PC-3 (cell line): ENCODE measurements around the gene ZNF541. TPM values are rescaled to one million over a fixed set of nuclear protein-coding genes. Genes with fewer than 3 reads are reported as not detected.

ENCODE experiments used
- ATAC-seq: fragments of 200-7000 bp; cut with Tn5 transposase; 2 replicates; pipeline ENCODE4 v1.9.1; 2020; ENCODE audit warnings: mild to moderate bottlenecking, moderate library complexity
- BruUV-seq: library from RNA; stranded (reverse); fragments of 400-500 nt; replicated peaks from 2 replicates; lab custom pipeline; 2021; lab: Mats Ljungman, UMichigan
- CTCF ChIA-PET: fragments of 300-600 bp; sonication (Branson Sonifier 250); formaldehyde crosslinking; loops from one replicate; lab custom pipeline; 2022; ENCODE audit warnings: antibody characterized with exemption; lab: Charles Lee
- POLR2A ChIA-PET: fragments of 300-600 bp; sonication (Branson Sonifier 250); formaldehyde crosslinking; loops from one replicate; lab custom pipeline; 2022; ENCODE audit warnings: antibody characterized with exemption; ENCODE audit not compliant: unreplicated experiment; lab: Charles Lee
- DNase-seq: peaks from one replicate; pipeline ENCODE4 v3.0.0-alpha.2; 2015
- H2AFZ ChIP-seq: fragments of 300-600 bp; sonication (generic); 2 replicates; pipeline ENCODE4 v1.6.0; 2016; ENCODE audit warnings: antibody characterized with exemption, low read length
- H3F3A ChIP-seq: fragments of 300-600 bp; sonication (generic); one replicate; pipeline ENCODE4 v1.6.0; 2017; ENCODE audit warnings: antibody characterized with exemption, low read length, control low read depth, mild to moderate bottlenecking; ENCODE audit not compliant: unreplicated experiment
- H3K27ac ChIP-seq: fragments of 300-600 bp; sonication (generic); 2 replicates; pipeline ENCODE4 v1.5.1; 2016; ENCODE audit warnings: mild to moderate bottlenecking, low read length
- H3K27me3 ChIP-seq: fragments of 300-600 bp; sonication (generic); 2 replicates; pipeline ENCODE4 v1.6.1; 2016; ENCODE audit warnings: low read length, mixed read lengths
- H3K36me3 ChIP-seq: fragments of 300-600 bp; sonication (generic); 2 replicates; pipeline ENCODE4 v1.6.1; 2016; ENCODE audit warnings: low read depth, mixed run types, low read length, mixed read lengths
- H3K4me1 ChIP-seq: fragments of 300-600 bp; sonication (generic); 2 replicates; pipeline ENCODE4 v1.5.1; 2016; ENCODE audit warnings: low read length; ENCODE audit not compliant: insufficient read depth
- H3K4me2 ChIP-seq: fragments of 300-600 bp; sonication (generic); 2 replicates; pipeline ENCODE4 v1.6.0; 2016; ENCODE audit warnings: low read length
- H3K4me3 ChIP-seq: fragments of 300-600 bp; sonication (generic); 2 replicates; pipeline ENCODE4 v1.5.1; 2016; ENCODE audit warnings: mild to moderate bottlenecking, low read length, mixed read lengths
- H3K79me2 ChIP-seq: fragments of 300-600 bp; sonication (generic); 2 replicates; pipeline ENCODE4 v1.6.1; 2017; ENCODE audit warnings: low read length, mixed read lengths
- H3K9ac ChIP-seq: fragments of 300-600 bp; sonication (generic); 2 replicates; pipeline ENCODE4 v1.6.0; 2016; ENCODE audit warnings: mild to moderate bottlenecking, low read length
- H3K9me2 ChIP-seq: fragments of 300-600 bp; sonication (generic); replicated peaks from 2 replicates; pipeline ENCODE4 v1.6.1; 2016; ENCODE audit warnings: mixed run types, low read length, mixed read lengths
- H3K9me3 ChIP-seq: fragments of 300-600 bp; sonication (generic); 2 replicates; pipeline ENCODE4 v1.6.1; 2016; ENCODE audit warnings: low read length, mixed read lengths
- H4K20me1 ChIP-seq: fragments of 300-600 bp; sonication (generic); 2 replicates; pipeline ENCODE4 v1.6.1; 2016; ENCODE audit warnings: low read length, mixed read lengths
- EZH2 ChIP-seq: fragments of 300-600 bp; sonication (generic); IDR thresholded peaks from one replicate; pipeline ENCODE4 v1.6.1; 2017; ENCODE audit warnings: antibody characterized with exemption, mild to moderate bottlenecking, low read length; ENCODE audit not compliant: unreplicated experiment
- EZH2phosphoT487 ChIP-seq: fragments of 300-600 bp; sonication (generic); IDR thresholded peaks from 2 replicates; pipeline ENCODE4 v1.6.1; 2018; ENCODE audit warnings: mild to moderate bottlenecking, antibody characterized with exemption, low read length, borderline replicate concordance
- intact Hi-C: fragments of 100-400 bp; cut with micrococcal nuclease; formaldehyde crosslinking; loops from 2 replicates; pipeline ENCODE4 v1.9.0; 2023
- total RNA-seq: library from RNA; depleted of rRNA; stranded (reverse); fragments of >200 nt; gene quantifications from 2 replicates; pipeline ENCODE4 v1.2.3, GENCODE V29; 2014
- TF ChIP-seq, protein P1 (sequence below): fragments of 300-600 bp; sonication (generic); conservative IDR thresholded peaks from 2 replicates; pipeline ENCODE4 v1.5.1; 2017; ENCODE audit warnings: antibody characterized with exemption, low read depth, mild to moderate bottlenecking, low read length

The ZNF541 gene
- total RNA-seq, 1 experiment from 2014 or later, result not detected

DNA sequence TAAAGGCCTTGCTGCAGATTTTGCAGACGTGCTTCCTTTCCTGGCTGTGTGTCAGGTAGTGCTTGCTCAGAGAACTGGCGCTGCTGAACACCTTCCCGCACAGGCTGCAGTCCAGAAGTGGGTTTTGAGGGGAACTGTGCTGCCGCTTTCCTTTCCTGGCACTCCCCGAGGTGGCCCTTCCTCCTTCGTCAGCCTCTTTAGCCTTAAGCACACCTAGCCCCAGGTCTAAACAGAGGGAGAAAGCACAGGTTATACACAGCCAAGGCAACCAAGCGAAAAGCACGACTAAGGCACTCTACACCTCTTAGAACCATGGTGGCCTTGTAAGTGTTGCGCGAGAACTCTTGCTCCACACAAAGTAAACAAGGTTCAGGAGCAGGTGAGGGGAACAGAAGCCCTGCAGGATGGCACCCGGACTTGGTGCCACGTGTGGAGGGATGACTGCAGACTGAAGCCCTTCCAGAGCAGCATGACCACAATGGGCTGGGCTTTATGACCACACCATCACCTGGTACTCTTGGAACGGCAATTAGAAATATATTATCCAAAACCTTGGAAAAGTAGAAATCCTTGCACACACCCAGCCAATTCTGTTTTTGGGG lies 23.6 kb downstream of the ZNF541 start:
- Histone ChIP-seq H3K9me2 (no peaks in the 10 kb centered on the region), H3K4me2 (no peak overlapping the region), H3K27ac (no peak overlapping the region), H3F3A (no peaks in the 10 kb centered on the region), H4K20me1 (no peaks in the 10 kb centered on the region), H2AFZ (no peak overlapping the region), H3K79me2 (no peaks in the 10 kb centered on the region), H3K27me3 (no peaks in the 10 kb centered on the region), H3K4me3 (no peak overlapping the region), H3K9me3 (no peaks in the 10 kb centered on the region), H3K9ac (no peak overlapping the region), H3K36me3 (no peaks in the 10 kb centered on the region), H3K4me1 (no peaks in the 10 kb centered on the region)
- no peak for DNase-seq
- no peak for ATAC-seq
- intact Hi-C loops, result loop anchor here (10.0 kb wide), 1 partner anchor 55 kb away; the partner anchor contains the start of gene BICRA
- TF ChIP-seq, protein P1, sequence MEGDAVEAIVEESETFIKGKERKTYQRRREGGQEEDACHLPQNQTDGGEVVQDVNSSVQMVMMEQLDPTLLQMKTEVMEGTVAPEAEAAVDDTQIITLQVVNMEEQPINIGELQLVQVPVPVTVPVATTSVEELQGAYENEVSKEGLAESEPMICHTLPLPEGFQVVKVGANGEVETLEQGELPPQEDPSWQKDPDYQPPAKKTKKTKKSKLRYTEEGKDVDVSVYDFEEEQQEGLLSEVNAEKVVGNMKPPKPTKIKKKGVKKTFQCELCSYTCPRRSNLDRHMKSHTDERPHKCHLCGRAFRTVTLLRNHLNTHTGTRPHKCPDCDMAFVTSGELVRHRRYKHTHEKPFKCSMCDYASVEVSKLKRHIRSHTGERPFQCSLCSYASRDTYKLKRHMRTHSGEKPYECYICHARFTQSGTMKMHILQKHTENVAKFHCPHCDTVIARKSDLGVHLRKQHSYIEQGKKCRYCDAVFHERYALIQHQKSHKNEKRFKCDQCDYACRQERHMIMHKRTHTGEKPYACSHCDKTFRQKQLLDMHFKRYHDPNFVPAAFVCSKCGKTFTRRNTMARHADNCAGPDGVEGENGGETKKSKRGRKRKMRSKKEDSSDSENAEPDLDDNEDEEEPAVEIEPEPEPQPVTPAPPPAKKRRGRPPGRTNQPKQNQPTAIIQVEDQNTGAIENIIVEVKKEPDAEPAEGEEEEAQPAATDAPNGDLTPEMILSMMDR, result no peak
- TF ChIP-seq EZH2 (no peak), EZH2phosphoT487 (no peak)
- ChIA-PET POLR2A (no interaction called here), CTCF (no interaction called here)
- no TSS peak for BruUV-seq

DNA sequence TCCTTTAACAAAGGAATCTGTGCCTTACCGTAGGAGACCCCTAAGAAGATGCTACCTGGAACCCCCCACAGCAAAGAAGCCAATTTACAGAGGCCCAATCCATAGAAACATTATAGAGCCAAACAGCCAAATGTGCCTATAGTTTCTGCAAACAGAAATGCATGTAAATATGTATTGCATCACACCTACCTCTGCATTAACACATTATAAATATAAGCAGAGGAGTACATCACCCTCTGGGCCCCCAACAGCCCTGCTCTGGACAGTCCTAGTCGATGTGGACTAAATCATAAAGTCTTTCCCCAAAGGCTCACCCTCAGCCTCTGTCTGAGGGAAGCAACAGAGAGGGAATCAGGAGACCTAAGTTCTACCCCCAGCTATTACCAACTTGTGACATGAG lies 25.7 kb downstream of the ZNF541 start:
- no peaks in the 10 kb centered on the region for H3K27me3 ChIP-seq
- H3K4me3 ChIP-seq, result no peak overlapping the region
- no peaks in the 10 kb centered on the region for H3K36me3 ChIP-seq
- no peaks in the 10 kb centered on the region for H3K4me1 ChIP-seq
- POLR2A ChIA-PET, result no interaction called here
- H3K9me2 ChIP-seq, result no peaks in the 10 kb centered on the region
- H2AFZ ChIP-seq, result no peak overlapping the region
- no peak overlapping the region for H3K9ac ChIP-seq
- no peaks in the 10 kb centered on the region for H3F3A ChIP-seq
- DNase-seq, result no peak
- H3K79me2 ChIP-seq, result no peaks in the 10 kb centered on the region
- intact Hi-C loops, result loop anchor here (10.0 kb wide), 1 partner anchor 58 kb away; the partner anchor contains the start of gene BICRA
- ATAC-seq, result no peak
- TF ChIP-seq EZH2phosphoT487 (no peak), EZH2 (no peak)
- TF ChIP-seq, protein P1, result no peak
- CTCF ChIA-PET, result no interaction called here
- H3K4me2 ChIP-seq, result no peak overlapping the region
- H4K20me1 ChIP-seq, result no peaks in the 10 kb centered on the region
- H3K9me3 ChIP-seq, result no peaks in the 10 kb centered on the region
- no peak overlapping the region for H3K27ac ChIP-seq
- no TSS peak for BruUV-seq
